ENCODE results near the gene SLIT3.

The SLIT3 gene

GRCh38 chr5:168914491-168914890, 386.4 kb downstream of the SLIT3 start:
- DNase-seq = no peak

GRCh38 chr5:168910874-168911273, 390.1 kb downstream of the SLIT3 start:
- no peak for DNase-seq

- no peak for DNase-seq
Measured at GRCh38 chr5:168908207-168908606, 392.7 kb downstream of the SLIT3 start.

GRCh38 chr5:168903061-168903460, 397.9 kb downstream of the SLIT3 start:
- DNase-seq = no peak

- no peak for DNase-seq
Measured at GRCh38 chr5:168899673-168900072, 401.3 kb downstream of the SLIT3 start.

GRCh38 chr5:168899264-168899663, 401.7 kb downstream of the SLIT3 start:
- no peak for DNase-seq

- no peak for DNase-seq
Measured at GRCh38 chr5:168898247-168898911, 402.6 kb downstream of the SLIT3 start.

- DNase-seq = no peak
Measured at GRCh38 chr5:168897387-168898122, 403.4 kb downstream of the SLIT3 start.

GRCh38 chr5:168895295-168896071, 405.5 kb downstream of the SLIT3 start:
- DNase-seq = no peak

GRCh38 chr5:168893283-168893682, 407.7 kb downstream of the SLIT3 start:
- no peak for DNase-seq

- no peak for DNase-seq
Measured at GRCh38 chr5:168892618-168893186, 408.2 kb downstream of the SLIT3 start.

GRCh38 chr5:168890816-168891812, 409.8 kb downstream of the SLIT3 start:
- no peak for DNase-seq

- DNase-seq = no peak
Measured at GRCh38 chr5:168889039-168889438, 411.9 kb downstream of the SLIT3 start.

- DNase-seq = no peak
Measured at GRCh38 chr5:168887931-168888330, 413.0 kb downstream of the SLIT3 start.

- no peak for DNase-seq
Measured at GRCh38 chr5:168886157-168886556, 414.8 kb downstream of the SLIT3 start.

GRCh38 chr5:168885324-168886120, 415.4 kb downstream of the SLIT3 start:
- DNase-seq = no peak

GRCh38 chr5:168883991-168884390, 416.9 kb downstream of the SLIT3 start:
- no peak for DNase-seq

- no peak for DNase-seq
Measured at GRCh38 chr5:168883281-168883741, 417.6 kb downstream of the SLIT3 start.

GRCh38 chr5:168882283-168882682, 418.7 kb downstream of the SLIT3 start:
- no peak for DNase-seq

GRCh38 chr5:168881427-168882149, 419.4 kb downstream of the SLIT3 start:
- DNase-seq = no peak

Data from left hindlimb (tissue), 1 donor.